ENCODE data around the gene SLC39A8. TPM values are rescaled to one million over a fixed set of nuclear protein-coding genes. Genes with fewer than 3 reads are reported as not detected.
"Not testable (repeated sequence)": the region's sequence is repeated elsewhere in the genome, so short reads cannot be mapped to it uniquely, and the experiment has no call there.

Gene SLC39A8
- total RNA-seq, 1 donor from 2014 or later = 27.7 TPM

GRCh38 chr4:102246416-102246815 lies 98.9 kb downstream of the SLC39A8 start:
- intact Hi-C loops (cut with DNase I) = no loop called here
- no peak for DNase-seq (ENCODE audit: extremely low spot score in 2 of 2)
- TF ChIP-seq CTCF (IDR thresholded peaks at IDR 0.05) = no peak
- peak in 1 of 2 donors; percentile 22 for TF ChIP-seq POLR2AphosphoS5 (IDR thresholded peaks at IDR 0.05; ENCODE audit: insufficient read depth in 1 of 2, low read depth in 1 of 2)

GRCh38 chr4:102244878-102245535 lies 100.3 kb downstream of the SLC39A8 start:
- TF ChIP-seq CTCF (IDR thresholded peaks at IDR 0.05) (no peak), POLR2A (IDR thresholded peaks at IDR 0.05) (no peak), POLR2AphosphoS5 (IDR thresholded peaks at IDR 0.05; ENCODE audit: insufficient read depth in 1 of 2, low read depth in 1 of 2) (no peak)
- H3K36me3 ChIP-seq = no peaks in the 10 kb centered on the region
- no peaks in the 10 kb centered on the region for H3K27me3 ChIP-seq
- no peak overlapping the region for H3K27ac ChIP-seq
- intact Hi-C loops (cut with DNase I) = no loop called here
- no peaks in the 10 kb centered on the region for H3K4me1 ChIP-seq
- DNase-seq (ENCODE audit: extremely low spot score in 2 of 2) = no peak
- no peaks in the 10 kb centered on the region for H3K9me3 ChIP-seq
- no peak overlapping the region for H3K4me3 ChIP-seq

More at GRCh38 chr4:102246416-102246815, 98.9 kb downstream of the SLC39A8 start:
- no peaks in the 10 kb centered on the region for H3K4me1 ChIP-seq
- H3K9me3 ChIP-seq = no peaks in the 10 kb centered on the region
- no peaks in the 10 kb centered on the region for H3K36me3 ChIP-seq
- H3K27me3 ChIP-seq = no peaks in the 10 kb centered on the region
- H3K27ac ChIP-seq = no peak overlapping the region
- no peak overlapping the region for H3K4me3 ChIP-seq

- intact Hi-C loops (cut with DNase I); H3K9me3 ChIP-seq: not testable (repeated sequence)
Observed at GRCh38 chr4:102243296-102243695, 102.0 kb downstream of the SLC39A8 start.

GRCh38 chr4:102234243-102234838 lies 110.9 kb downstream of the SLC39A8 start:
- no peaks in the 10 kb centered on the region for H3K9me3 ChIP-seq
- intact Hi-C loops (cut with DNase I) = no loop called here
- TF ChIP-seq POLR2A (IDR thresholded peaks at IDR 0.05) = no peak
- no peak for TF ChIP-seq CTCF (IDR thresholded peaks at IDR 0.05)
- no peak for TF ChIP-seq POLR2AphosphoS5 (IDR thresholded peaks at IDR 0.05; ENCODE audit: insufficient read depth in 1 of 2, low read depth in 1 of 2)
- no peaks in the 10 kb centered on the region for H3K4me1 ChIP-seq
- no peak overlapping the region for H3K4me3 ChIP-seq
- no peak for DNase-seq (ENCODE audit: extremely low spot score in 2 of 2)
- no peaks in the 10 kb centered on the region for H3K27me3 ChIP-seq
- no peak overlapping the region for H3K27ac ChIP-seq
- H3K36me3 ChIP-seq = no peaks in the 10 kb centered on the region

More at GRCh38 chr4:102243296-102243695, 102.0 kb downstream of the SLC39A8 start:
- not testable (repeated sequence) for DNase-seq (ENCODE audit: extremely low spot score in 2 of 2); H3K4me1 ChIP-seq; H3K27ac ChIP-seq; H3K27me3 ChIP-seq; H3K4me3 ChIP-seq; H3K36me3 ChIP-seq

- no peaks in the 10 kb centered on the region for H3K9me3 ChIP-seq
- no peaks in the 10 kb centered on the region for H3K36me3 ChIP-seq
- no peak overlapping the region for H3K27ac ChIP-seq
- no peaks in the 10 kb centered on the region for H3K27me3 ChIP-seq
- TF ChIP-seq POLR2A (IDR thresholded peaks at IDR 0.05) (no peak), CTCF (IDR thresholded peaks at IDR 0.05) (no peak), POLR2AphosphoS5 (IDR thresholded peaks at IDR 0.05; ENCODE audit: insufficient read depth in 1 of 2, low read depth in 1 of 2) (no peak)
- H3K4me3 ChIP-seq = no peak overlapping the region
- intact Hi-C loops (cut with DNase I) = no loop called here
- DNase-seq (ENCODE audit: extremely low spot score in 2 of 2) = no peak
- H3K4me1 ChIP-seq = no peaks in the 10 kb centered on the region
Observed at GRCh38 chr4:102230194-102230593, 115.1 kb downstream of the SLC39A8 start.

Measured in vagina (tissue), 2 donors.